ENCODE data around the gene METTL24. TPM values are rescaled to one million over a fixed set of nuclear protein-coding genes. Genes with fewer than 3 reads are reported as not detected.
"Not testable (repeated sequence)": the region's sequence is repeated elsewhere in the genome, so short reads cannot be mapped to it uniquely, and the experiment has no call there.

Gene METTL24
- total RNA-seq, 1 donor from 2014 or later: 1.1 TPM

- intact Hi-C loops (cut with DNase I): no loop called here
- no peak for ATAC-seq
- no peak for DNase-seq (ENCODE audit: missing footprints)
These were observed 70.4 kb downstream of the METTL24 start for GRCh38 chr6:110287462-110288341.

GRCh38 chr6:110285306-110286060 lies 72.7 kb downstream of the METTL24 start:
- ATAC-seq: no peak
- DNase-seq (ENCODE audit: missing footprints): no peak
- intact Hi-C loops (cut with DNase I): no loop called here

DNA sequence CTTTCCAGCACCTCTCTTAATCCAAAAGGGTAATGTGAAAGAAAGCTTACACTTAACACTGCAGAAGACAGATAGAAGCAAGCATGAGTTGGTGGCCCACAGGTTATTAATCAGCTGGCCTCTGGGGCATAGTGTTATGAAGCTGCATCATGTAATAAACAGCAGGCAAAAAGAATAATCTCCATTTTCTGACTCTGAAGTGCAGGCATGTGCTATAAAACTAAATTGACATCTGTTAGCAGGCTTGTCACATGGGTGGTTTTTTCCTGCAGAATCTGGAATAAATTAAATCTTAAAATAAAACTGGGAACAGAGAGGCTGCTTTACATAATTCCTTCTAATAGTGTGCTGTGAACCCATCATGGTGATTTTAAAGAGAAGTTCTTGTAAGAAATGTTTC lies 73.3 kb downstream of the METTL24 start:
- ATAC-seq (no peak), DNase-seq (ENCODE audit: missing footprints) (no peak)
- intact Hi-C loops (cut with DNase I): no loop called here

DNA sequence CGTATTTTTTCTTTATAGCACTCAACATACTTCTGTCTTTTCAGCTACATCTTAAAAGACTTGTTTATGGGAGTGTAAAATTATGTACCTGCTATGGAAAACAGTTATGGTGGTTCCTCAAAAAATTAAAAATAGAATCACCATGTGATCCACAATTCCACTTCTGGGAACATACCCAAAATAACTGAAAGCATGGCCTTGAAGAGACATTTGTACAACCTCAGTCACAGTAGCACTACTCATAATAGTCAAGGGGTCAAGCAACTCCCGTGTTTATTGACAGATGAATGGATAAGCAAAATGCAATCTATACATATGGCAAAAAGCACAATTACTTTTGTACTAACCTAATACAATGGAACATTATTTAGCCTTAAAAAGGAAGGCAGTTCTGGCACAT lies 74.5 kb downstream of the METTL24 start:
- intact Hi-C loops (cut with DNase I): no loop called here
- ATAC-seq (no peak), DNase-seq (ENCODE audit: missing footprints) (no peak)

GRCh38 chr6:110282412-110282811 lies 75.7 kb downstream of the METTL24 start:
- DNase-seq (ENCODE audit: missing footprints) (no peak), ATAC-seq (no peak)
- intact Hi-C loops (cut with DNase I): no loop called here

DNA sequence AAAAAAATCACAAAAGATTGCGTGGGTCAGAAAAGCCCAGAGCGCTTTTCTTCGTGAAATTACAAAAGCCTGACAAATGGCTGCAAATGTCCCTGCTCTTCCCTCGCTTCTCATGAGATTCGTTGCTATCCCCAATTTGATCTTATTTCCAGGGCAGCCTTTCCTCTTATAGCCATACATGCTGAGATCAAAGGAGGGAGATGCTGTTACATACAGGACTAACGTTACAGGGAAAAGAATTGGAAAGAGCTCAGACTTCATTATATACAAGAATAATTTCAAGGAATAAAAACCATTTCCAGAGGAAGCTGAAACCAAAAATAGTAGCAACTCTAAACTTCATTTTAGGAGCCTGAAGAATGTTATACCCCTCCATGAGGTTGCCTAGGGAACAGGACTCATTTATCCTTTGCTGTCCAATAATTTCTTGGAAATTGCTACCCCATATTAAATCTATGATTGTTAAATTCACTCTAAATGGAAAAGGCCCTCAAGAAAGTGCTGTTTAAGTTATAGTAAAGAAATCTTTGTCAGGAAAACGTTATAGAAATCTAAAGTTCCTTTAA lies 81.0 kb downstream of the METTL24 start:
- ATAC-seq: no peak
- DNase-seq (ENCODE audit: missing footprints): no peak
- intact Hi-C loops (cut with DNase I): no loop called here

GRCh38 chr6:110272781-110273180 lies 85.4 kb downstream of the METTL24 start:
- ATAC-seq; DNase-seq (ENCODE audit: missing footprints); intact Hi-C loops (cut with DNase I): not testable (repeated sequence)

- no peak for ATAC-seq
- no peak for DNase-seq (ENCODE audit: missing footprints)
- intact Hi-C loops (cut with DNase I): no loop called here
These were observed 86.5 kb downstream of the METTL24 start for GRCh38 chr6:110271732-110272022.

DNA sequence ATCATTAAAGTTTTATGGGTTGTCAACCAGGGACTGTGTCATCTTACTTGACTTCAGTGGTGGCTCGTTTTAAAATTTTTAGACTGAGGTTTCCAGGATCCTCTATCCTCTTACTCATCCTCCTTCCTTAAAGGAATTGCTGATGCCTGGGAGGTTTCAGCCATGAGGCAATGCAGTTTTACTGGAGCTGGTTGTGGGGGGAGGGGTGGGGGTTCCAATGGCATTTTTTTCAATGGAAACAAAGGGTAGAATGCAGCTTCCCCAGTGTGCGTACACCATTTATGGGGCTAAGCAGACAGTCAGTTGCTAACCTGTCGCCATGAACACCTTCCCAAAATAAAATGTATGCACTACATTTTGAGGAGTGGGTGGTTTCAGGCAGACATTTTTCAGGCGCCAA lies 88.0 kb downstream of the METTL24 start:
- DNase-seq (ENCODE audit: missing footprints): no peak
- intact Hi-C loops (cut with DNase I): no loop called here
- no peak for ATAC-seq

- intact Hi-C loops (cut with DNase I): no loop called here
- ATAC-seq (no peak), DNase-seq (ENCODE audit: missing footprints) (no peak)
These were observed 88.5 kb downstream of the METTL24 start for GRCh38 chr6:110269623-110270022.

DNA sequence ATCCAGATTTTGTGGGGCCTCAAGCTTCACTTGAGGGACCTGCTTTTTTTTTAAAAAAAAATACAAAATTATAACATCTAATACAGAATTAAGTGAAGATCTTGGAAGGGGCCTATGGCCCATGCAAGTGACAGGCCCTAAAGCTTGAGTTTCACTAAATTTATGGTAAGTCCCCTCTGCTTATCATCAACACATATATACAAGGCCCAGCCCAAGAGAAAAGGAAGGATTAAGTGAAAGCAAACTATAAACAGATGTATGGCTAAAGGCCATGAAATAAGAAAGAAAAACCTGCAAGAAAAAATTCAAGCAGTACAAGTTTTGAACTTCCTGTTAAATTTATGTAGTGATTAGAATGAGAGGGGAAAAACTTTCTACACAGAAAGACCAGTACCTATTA lies 91.2 kb downstream of the METTL24 start:
- no peak for DNase-seq (ENCODE audit: missing footprints)
- ATAC-seq: no peak
- intact Hi-C loops (cut with DNase I): no loop called here

- no peak for ATAC-seq
- no peak for DNase-seq (ENCODE audit: missing footprints)
- intact Hi-C loops (cut with DNase I): no loop called here
These were observed 92.9 kb downstream of the METTL24 start for GRCh38 chr6:110265273-110265672.

- intact Hi-C loops (cut with DNase I): no loop called here
- ATAC-seq (no peak), DNase-seq (ENCODE audit: missing footprints) (no peak)
These were observed 101.8 kb downstream of the METTL24 start for GRCh38 chr6:110256366-110256765.

DNA sequence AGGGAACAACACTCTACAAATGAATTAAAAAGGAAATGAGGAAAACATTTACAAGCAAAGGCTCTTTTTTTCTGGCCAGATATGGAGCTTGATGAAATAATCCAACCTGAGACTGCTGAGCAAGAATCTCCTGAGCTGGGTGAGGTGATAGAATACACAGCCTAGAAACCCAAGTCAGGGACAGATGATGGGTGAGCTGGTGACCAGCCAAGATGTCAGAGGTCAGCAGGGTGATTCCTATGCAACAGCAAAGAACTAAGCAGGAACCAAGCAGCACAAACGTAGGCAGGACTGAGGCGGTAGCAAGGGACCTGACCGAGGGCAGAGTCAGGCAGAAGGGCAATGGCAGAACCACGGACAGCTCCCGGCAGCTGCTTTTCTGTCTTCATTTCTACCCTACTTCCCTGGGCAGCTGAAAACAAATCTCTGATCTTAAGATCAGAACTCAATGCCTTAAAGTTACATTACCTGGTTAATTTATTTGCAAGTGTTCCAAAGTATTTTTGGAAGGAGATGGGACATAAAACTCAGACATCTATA lies 102.9 kb downstream of the METTL24 start:
- intact Hi-C loops (cut with DNase I): no loop called here
- DNase-seq (ENCODE audit: missing footprints) (no peak), ATAC-seq (no peak)

- DNase-seq (ENCODE audit: missing footprints): no peak
- ATAC-seq: no peak
- intact Hi-C loops (cut with DNase I): no loop called here
These were observed 107.3 kb downstream of the METTL24 start for GRCh38 chr6:110250838-110251237.

GRCh38 chr6:110250058-110250457 lies 108.1 kb downstream of the METTL24 start:
- intact Hi-C loops (cut with DNase I): no loop called here
- ATAC-seq (no peak), DNase-seq (ENCODE audit: missing footprints) (no peak)

DNA sequence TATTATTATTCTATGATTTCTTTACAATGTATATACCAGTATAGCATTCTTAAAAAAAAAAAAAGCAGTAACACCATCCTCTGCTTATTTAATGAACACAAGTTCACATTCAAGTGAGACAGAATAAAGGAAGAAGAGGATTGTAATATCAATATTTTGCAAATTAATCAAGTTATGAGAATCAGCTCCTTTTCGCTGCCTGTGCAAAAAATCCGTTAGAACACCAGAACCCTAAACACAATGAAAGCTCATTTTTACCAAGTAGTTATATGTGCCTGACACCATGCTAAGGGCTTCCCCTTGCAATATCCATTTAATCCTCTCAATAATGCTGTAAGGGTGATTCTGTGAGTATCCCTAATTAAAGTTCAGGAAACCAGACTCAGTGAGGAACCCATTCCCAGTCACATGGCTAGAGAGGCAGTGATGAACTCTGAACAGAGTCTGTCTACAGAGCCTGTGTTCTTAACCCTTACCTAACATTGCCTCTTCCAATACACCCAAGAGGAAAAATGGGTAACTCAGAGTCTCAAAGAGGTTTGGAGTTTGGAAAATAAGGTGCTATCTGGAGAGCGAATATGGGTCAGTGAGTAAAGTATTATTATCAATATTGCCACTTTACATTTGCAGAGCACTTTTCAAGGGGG lies 111.1 kb downstream of the METTL24 start:
- ATAC-seq: no peak
- intact Hi-C loops (cut with DNase I): no loop called here
- DNase-seq (ENCODE audit: missing footprints): no peak

- ATAC-seq: no peak
- intact Hi-C loops (cut with DNase I): no loop called here
- no peak for DNase-seq (ENCODE audit: missing footprints)
These were observed 111.8 kb downstream of the METTL24 start for GRCh38 chr6:110246378-110246777.

DNA sequence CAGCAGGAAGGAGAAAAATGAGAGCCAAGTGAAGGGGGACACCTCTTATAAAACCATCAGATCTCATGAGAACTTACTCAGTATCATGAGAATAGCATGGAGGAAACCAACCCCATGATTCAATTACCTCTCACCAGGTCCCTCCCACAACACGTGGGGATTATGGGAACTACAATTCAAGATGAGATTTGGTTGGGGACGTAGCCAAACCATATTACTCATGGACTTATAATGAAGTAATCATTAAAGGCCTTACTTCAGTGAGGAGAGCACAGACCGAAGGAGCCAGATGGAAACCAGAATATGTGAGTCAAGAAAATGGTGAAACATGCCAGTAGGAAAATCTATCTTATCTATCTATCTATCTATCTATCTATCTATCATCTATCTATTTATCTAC lies 113.5 kb downstream of the METTL24 start:
- intact Hi-C loops (cut with DNase I); ATAC-seq; DNase-seq (ENCODE audit: missing footprints): not testable (repeated sequence)
